Muscle of arm (tissue), 14 donors: ENCODE data around the gene PLA2G4D. TPM values are rescaled to one million over a fixed set of nuclear protein-coding genes. Genes with fewer than 3 reads are reported as not detected.

Experiments used
- DNase-seq: peaks from one replicate; pipeline ENCODE4 v3.0.0-alpha.2; 2013
- long read RNA-seq, 11 donors: transcript quantifications; one replicate each; lab custom pipeline, GENCODE V29; 2026
- polyA plus RNA-seq, 12 donors: library from polyadenylated mRNA; unstranded; fragments of 120-200 nt; gene quantifications; one replicate each; pipeline ENCODE4 v1.2.1, GENCODE V29; 2013; ENCODE audit not compliant: insufficient read length in 12 of 12

Gene PLA2G4D
- under 1 TPM in 10 of 12 donors, not detected in 2; 0.05 to 0.56 (median 0.12) TPM for polyA plus RNA-seq
- long read RNA-seq, donor 1 = 0 reads
- long read RNA-seq, donor 2 = 0 reads
- long read RNA-seq, donor 3 = 0 reads
- long read RNA-seq, donor 4 = 0 reads
- long read RNA-seq, donor 5 = 0 reads
- long read RNA-seq, donor 6 = 0 reads
- long read RNA-seq, donor 7 = 0 reads
- long read RNA-seq, donor 8 = 0 reads
- long read RNA-seq, donor 9 = 0 reads
- long read RNA-seq, donor 10 = 0 reads
- long read RNA-seq, donor 11 = 0 reads

- DNase-seq = no peak
Measured at GRCh38 chr15:42094512-42094963, at the start of gene PLA2G4D. TSS of gene PLA2G4D (minus strand) at chr15:42094562. CDS start at chr15:42094459, 103 bp downstream.

GRCh38 chr15:42143356-42143755, 49.0 kb upstream of the PLA2G4D start:
- DNase-seq = no peak

DNA sequence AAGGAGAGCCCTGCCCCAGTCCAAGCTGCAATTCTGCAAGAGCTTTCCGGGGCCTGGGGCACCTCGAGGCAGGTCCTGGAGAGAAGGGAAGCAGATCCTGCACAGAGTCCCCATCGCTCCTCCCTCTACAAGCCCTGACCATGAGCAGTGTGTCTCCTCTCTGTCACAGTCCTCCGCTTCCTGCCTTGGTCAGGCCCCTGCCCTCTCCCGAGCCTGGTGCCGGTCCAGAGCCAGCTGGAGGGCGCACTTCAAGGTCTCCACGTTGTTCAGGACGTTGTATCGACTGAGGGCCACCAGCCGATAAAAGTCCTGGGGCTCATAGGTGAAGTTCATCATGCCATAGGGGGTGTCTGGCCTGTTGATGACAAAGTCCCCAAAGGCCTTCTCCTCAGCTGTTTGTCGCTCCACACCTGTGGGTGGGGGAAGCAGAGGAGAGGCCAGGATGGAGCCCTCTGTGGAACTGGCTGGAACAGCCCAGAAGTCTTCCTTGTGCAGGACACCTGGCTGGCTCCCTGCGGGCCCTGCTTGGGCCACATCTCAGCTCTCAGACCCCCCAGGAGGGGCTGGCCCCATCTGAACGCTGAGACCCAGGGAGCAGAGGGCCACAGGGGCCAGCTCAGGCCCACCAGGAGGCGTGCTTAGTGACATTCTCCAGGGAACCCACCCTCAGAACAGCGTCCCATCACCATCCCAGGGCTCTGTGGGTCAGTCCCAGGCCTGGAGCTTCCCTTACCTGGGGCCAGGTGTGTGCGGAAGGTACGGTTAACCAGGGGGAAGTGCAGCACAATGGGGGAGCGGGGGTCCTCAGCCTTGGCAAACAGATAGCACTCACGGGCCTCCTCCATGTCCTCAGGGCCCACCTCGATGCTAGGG, 47.7 kb upstream of the PLA2G4D start:
- no peak for DNase-seq

DNA sequence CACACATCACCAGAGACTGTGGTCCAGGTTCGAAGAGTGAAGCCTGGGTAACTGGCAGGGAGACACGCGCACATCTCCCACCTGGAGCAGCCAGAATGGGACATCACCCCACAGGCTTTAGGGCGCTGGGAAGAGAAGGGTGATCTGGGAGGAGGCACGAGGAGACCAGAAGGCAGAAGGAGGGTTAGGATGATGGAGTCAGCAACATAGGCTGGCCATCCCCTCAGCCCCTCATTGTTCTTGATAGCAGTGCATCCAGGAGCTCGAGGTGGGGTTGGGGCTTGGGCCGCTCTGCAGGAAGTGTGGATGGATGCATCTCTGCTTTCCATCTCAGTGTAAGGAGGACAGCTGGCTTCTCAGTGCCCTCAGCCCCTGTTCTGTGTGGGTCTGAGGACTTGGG, 46.9 kb upstream of the PLA2G4D start:
- no peak for DNase-seq

DNA sequence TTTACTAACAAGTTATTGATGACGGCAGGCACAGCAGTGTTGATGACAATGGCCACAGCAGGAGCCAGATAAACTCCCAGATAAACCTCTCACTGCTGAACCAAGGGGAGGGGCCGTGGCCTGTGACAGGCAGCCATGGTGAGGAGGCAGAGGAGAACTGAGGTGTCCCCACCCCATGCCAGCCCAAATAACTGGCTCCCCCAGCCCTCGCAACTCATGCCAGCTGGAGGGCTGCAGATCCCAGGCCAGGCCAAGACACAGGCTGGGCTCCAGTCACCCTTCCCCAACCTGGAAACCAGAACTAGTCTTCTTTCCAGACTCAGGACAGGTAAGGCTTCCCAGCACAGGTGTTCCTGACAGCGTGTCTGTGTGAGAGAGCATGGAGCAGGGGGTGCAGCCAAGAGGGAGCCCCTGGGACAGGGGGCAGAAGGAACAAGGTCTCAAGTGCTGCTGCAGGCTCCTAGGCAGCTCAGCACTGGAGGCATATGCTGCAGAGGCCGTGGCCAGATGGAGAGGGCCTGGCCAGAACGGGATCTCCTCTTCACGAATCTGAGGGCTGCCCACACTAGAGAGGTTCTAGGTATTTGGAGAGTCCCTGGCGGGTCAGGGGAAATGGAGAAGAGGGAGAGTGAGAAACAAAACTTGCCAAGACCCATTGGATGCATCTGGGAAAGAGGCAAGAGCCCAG, 46.2 kb upstream of the PLA2G4D start:
- DNase-seq = no peak

DNA sequence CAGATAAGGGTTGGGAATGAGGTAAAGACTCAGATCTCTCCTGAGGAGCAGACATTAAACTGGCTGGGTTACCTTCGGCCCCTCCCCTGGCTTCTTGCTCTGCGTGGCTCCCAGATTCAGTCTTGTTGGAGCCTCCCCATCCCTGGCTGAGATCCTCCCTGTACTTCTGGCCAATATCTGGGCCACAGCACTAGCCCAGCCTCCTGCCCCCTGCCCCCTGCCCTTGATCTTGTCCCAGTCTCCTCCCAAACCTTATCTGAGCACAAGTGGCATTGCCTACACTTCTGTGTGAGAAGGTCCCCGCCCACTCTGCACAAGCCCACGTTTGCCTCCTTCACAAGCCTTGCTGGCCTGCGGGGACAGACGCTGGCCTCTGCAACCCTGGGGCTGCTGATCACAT, 45.2 kb upstream of the PLA2G4D start:
- DNase-seq = no peak

- DNase-seq = no peak
Measured at GRCh38 chr15:42138968-42139386, 44.6 kb upstream of the PLA2G4D start.

DNA sequence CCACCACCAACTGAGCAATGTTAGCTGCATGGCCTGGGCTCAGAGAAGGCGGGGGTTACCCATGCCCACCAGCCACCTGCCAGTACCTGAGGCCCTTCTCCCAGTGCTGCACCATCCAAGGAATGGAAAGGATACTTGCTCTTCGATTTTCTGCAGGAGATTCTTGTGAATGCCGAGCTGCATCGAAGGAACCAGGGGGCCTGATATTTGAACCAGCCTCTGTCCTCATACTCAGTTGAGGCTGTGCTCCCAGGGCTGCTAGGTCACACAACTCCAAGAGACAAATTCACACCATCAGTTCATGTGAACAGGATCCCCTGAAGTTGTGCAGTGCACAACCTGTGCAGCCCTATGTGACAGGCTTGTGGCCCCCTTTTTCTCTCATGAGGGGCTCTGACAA, 44.0 kb upstream of the PLA2G4D start:
- no peak for DNase-seq

DNA sequence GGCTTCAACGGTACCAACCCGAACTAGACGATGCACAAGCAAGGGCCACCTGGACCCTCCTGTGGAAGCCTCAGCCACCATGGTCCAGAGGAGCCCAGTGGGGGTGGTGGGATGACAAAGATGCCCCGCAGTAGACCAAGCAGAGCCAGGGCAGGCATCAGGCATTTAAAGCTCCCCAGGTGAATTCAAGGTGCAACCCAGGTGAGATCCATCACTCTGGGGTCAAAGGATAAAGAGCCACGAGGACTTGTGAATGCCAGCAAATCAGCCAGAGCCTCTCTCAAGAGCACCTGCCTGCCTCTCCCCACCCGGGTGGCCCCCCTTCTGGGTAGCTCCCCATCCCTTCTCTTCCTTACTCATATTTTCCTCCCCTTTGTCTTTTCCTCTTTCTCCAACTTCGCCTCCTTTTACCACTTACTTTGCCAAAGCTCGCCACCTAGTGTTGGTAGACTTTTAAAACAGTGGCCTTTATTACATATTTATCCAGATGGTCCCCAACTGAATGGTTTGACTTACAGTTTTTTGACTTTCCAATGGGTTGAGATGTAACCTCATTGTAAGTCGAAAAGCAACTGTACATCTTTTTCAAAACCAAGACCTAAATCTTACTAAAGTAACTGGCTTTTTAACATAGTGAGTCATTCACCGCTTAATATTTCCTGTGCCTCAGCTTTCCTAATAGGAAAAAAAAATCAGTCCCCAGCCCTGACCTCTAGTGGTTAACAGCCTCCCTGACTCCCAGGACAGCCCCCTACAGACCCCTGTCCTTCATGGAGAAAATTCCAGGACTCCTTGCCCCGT, 43.3 kb upstream of the PLA2G4D start:
- peak; percentile 66 for DNase-seq

GRCh38 chr15:42136513-42136912, 42.2 kb upstream of the PLA2G4D start:
- DNase-seq = no peak

- DNase-seq = no peak
Measured at GRCh38 chr15:42135351-42135750, 41.0 kb upstream of the PLA2G4D start.

DNA sequence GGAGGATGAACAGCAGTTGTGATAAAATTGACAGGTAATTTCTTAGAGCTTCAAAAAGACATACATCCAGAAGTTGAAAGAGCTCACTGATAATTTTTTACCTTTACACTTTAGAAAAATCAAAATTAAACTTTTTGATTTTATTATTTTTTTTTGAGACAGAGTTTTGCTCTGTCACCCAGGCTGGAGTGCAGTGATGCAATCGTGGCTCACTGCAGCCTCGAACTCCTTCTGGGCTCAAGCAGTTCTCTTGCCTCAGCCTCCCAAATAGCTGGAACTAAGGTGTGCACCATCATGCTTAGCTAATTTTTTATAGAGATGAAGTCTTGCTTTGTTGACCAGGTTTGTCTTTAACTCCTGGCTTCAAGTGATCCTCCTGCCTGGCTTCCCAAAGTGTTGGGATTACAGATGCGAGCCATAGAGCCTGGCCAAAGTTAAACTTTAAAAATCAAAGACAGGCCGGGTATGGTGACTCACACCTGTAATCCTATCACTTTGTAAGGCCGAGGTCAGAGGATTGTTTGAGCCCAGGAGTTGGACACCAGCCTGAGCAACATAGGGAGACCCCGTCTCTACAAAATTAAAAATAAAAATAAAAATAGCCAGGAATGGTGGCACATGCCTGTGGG, 40.4 kb upstream of the PLA2G4D start:
- no peak for DNase-seq

DNA sequence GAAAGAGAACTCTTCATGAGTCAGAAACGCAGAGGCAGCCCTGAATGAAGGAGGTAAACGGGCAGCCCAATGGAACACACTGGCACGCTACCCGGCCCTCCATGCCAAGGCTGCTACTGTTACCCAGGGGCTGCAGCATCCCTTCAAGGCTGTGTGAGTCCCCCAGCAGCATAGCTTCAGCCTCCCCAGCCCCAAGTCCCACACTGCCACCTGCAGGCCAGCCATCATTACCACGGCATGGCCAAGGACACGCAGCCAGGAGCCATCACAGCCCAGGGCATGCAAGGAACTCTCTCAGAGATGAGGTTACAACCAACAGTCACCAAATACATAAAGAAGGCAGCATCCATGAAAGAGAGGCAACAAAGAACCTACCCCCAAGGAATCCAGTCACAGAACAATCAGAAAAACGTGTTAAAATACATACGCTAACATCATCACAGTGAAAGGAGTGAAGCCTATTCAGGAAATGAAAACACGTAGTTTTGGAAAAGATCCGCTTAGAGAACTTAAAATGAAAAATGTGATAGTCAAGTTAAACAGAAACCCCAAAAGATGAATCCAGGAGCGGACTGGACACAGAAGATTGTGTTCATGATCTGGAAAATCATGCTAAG, 39.6 kb upstream of the PLA2G4D start:
- DNase-seq = no peak

DNA sequence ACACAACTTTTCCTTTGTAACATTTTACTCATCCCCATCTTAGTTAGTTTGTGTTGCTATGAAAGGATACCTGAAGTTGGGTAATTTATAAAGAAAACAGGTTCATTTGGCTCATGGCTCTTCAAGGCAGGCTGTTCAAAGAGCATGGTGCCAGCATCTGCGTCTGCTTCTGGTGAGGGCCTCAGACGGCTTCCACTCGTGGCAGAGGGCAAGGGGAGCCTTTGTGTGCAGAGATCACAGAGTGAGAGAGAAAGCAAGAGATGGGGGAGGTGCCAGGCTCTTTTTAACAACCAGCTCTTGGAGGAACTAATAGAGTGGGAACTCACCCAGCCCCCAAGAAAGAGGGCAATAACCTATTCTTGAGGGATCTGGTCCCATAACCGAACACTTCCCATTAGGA, 39.0 kb upstream of the PLA2G4D start:
- no peak for DNase-seq

DNA sequence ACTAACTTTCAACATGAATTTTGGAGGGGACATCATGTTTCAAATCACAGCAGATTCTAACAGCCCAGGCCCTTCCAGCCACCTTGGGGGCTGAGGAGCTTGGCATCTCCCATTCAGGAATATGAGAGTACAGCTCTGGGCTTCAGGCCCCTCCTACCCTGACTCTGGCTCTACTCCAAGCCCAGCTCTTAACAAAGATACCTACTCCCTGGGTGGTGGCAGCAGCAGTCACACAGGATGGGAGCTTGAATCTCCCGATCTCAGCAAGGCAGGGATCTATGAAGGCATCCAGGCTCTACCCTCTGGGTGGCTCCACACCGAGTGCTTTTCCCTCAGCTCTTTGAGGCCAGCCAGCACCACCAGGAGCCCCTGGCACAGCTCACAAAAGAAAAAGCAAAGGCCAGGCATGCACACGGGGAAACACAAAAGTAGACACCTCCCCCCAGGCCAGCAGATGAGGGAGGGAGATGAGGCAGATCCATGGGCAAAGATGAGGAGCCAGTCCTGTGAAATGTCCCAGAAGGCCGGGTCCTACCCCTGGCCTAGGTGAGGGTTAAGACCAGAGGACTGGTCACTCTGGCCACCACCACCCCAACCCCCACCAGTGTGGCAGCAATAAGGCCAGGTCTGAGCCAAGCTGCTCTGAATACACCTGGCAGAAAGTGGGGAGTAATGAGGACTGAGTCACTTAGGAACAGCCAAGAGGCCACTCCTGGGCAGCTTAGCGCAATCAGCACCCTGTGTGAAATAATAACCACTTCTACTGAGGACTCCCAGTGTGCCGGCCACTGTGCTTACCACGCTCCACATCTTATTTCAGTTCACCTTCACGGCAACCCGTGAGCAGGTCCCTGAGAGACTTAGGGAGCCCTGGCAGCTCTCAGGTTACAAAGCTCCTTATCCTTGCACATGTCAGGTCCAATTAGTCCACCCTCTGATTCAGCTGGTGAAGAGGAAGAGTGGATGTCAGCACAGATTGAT, 37.8 kb upstream of the PLA2G4D start:
- no peak for DNase-seq

DNA sequence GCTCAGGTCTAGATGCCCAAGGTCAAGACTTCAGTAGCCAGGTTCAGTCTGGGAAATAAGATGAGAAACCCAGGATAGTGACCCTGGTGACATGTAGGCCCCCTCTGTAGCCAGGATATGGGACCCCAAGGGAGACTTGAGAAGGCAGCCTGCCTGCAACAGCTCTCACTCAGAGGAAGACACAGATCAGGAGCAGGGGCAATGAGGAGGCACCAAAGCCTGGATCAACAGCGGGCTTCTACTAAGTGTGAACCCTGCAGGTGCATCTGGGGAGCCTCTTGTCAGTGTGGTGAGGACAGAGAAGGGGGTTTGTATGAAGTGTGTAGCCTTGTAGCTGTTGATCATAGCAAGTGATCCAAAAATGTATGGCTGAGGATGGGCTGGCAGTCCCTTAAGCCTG, 36.6 kb upstream of the PLA2G4D start:
- DNase-seq = no peak

GRCh38 chr15:42130246-42130986, 36.1 kb upstream of the PLA2G4D start:
- DNase-seq = no peak

DNA sequence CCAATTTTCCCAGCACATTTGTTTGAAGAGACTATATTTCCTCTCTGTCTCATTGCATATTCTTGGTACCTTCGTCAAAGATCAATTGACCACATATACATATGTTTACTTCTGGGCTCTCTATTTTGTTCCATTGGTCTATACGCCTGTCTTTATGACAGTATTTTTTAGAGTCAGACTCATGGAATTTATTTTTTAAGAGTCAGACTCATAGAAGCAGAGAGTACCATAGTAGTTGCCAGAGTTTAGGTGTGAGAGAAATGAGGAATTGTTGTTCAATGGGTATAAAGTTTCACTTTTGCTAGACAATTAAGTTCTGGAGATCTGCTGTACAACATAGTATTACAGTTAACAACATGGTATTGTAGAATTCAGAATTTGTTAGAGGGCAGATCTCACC, 35.0 kb upstream of the PLA2G4D start:
- no peak for DNase-seq

DNA sequence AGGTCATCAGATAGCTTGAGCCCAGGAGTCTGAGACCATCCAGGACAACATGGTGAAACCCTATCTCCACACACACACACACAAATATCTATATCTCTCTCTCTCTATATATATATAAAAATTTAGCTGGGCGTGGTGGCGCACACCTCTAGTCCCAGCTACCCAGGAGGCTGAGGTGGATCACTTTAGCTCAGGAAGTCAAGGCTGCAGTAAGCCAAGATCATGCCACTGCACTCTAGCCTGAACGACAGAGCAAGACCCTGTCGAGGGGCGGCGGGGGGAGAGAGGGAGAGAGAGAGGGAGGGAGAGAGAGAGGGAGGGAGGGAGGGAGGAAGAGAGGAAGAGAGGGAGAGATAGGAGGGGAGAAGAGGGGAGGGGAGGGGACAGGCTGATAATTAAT, 34.1 kb upstream of the PLA2G4D start:
- DNase-seq = no peak
